LNCAP (cell line): ENCODE results near the gene EGLN1.

Experiments used
- TF ChIP-seq, protein P1 (sequence below): fragments of 450-650 bp; IDR thresholded peaks from 2 replicates; pipeline ENCODE4 v1.5.1; 2017; ENCODE audit warnings: mild to moderate bottlenecking

EGLN1 gene

DNA sequence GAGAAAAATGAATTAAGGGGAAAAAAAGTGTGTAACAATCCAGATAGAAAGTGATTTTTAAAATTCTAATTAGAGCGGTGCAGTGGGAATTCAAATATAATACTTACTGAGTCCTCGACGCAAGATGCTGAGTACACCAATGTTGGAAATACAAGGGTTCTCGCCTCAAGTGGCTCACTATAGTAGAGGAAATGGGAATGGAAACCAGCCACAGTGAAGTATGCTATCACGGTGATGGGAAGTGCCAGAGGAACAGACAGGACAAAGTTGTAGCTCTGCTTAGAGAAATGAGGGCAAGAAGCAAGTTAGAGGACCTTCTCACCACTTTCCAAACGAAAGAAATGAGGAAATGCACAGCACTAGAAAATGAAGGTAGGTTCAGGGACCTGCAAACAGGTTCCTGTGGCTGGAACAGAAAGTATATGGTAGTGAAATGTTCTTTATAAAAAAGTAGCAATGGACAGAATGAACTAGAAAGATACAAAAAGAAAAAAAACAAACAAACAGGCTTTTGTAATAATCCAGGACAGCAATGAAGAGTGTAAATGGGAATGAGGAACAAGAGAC is 13.5 kb downstream of the EGLN1 start:
- TF ChIP-seq, protein P1, sequence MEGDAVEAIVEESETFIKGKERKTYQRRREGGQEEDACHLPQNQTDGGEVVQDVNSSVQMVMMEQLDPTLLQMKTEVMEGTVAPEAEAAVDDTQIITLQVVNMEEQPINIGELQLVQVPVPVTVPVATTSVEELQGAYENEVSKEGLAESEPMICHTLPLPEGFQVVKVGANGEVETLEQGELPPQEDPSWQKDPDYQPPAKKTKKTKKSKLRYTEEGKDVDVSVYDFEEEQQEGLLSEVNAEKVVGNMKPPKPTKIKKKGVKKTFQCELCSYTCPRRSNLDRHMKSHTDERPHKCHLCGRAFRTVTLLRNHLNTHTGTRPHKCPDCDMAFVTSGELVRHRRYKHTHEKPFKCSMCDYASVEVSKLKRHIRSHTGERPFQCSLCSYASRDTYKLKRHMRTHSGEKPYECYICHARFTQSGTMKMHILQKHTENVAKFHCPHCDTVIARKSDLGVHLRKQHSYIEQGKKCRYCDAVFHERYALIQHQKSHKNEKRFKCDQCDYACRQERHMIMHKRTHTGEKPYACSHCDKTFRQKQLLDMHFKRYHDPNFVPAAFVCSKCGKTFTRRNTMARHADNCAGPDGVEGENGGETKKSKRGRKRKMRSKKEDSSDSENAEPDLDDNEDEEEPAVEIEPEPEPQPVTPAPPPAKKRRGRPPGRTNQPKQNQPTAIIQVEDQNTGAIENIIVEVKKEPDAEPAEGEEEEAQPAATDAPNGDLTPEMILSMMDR, result no peak

DNA sequence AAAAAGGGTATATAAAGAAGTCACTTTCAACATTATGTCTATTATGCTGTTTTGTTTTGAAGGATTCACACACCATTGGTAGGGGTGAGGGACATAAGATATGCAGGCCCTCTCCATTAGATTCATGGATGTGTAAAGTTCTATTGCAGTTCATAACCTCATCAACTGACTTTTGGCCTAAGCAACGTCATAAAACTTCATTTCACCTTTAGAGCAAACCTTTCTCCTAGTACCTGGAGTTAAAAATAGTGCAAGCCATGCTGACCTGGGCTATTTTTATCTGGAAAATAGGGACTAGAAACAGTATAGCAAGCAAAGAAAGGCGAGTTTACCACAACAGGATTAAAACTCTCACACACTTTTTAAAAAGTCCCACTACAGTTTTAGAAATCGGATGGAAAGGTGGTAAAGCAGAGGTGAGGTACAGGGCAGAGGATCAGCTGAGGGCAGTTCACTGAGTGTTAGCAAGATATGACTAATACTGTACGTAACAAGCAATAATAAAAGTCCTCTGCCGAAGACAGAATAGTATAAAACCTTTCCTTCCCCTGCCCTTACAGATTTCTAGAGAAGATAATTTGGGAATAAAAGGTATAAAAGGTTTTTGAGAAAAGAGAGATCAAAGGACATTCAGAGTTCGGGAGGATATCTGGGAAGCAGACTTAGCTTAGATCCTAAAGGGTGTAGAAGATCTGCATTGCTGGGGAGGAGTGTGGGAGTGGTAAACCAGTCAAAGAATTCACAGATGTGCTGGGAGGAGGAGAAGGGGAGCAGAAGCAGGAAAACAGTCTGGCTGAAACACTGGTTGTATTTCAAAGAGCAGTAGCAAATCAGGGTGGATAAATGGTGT is 14.3 kb downstream of the EGLN1 start:
- TF ChIP-seq, protein P1, result no peak

DNA sequence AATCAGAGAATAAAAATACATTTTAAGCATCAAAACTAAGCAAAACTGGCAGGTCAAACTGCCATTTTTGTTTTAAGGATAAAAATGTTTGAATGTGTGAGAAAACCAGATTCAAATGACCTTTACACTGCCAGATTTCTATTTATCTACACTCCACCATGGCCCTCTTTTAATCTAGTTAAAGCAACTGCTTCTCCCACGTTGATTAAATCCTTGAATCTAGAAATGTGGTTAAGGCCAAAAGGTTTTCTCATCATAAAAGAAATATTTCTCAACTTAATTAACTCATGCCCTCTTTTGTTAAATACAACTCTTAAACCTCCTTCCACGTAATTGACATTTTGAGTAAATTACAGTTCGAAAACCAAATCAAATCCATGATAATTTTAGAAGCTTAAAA is 15.0 kb downstream of the EGLN1 start:
- TF ChIP-seq, protein P1, result no peak

DNA sequence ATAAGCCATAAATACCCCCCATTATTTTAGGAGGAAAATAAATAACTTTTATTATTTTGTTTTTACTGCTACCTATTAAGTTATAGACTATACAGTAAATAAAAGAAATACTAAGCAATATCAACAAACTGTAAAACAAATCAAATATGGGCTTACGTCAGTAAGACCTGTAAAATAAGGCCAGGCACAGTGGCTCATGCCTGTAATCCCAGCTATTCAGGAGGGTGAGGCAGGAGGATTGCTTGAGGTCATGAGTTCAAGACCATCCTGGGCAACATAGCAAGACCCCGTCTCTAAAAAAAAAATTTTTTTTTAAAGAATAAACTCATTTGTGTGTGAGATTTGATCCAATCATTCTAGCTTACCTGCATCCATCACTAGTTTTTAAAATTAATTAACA is 17.8 kb downstream of the EGLN1 start:
- TF ChIP-seq, protein P1, result no peak

DNA sequence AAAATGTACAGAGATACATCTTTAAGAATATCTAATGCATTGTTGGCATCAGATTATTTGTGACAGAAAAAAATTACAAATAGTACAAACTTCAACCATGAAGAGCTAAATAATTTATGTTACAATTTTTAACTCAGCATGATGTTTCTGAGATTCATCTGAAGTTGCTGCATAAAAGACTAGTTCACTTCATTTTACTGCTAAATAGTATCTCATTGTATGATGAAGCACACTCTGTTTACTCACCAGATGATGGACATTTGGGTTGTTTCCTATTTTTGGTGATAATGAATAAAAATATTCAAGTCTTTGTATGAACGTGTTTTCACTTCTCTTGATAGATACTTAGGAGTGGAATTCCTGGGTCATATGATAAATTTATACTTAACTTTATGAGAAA is 20.6 kb downstream of the EGLN1 start:
- TF ChIP-seq, protein P1, result no peak

DNA sequence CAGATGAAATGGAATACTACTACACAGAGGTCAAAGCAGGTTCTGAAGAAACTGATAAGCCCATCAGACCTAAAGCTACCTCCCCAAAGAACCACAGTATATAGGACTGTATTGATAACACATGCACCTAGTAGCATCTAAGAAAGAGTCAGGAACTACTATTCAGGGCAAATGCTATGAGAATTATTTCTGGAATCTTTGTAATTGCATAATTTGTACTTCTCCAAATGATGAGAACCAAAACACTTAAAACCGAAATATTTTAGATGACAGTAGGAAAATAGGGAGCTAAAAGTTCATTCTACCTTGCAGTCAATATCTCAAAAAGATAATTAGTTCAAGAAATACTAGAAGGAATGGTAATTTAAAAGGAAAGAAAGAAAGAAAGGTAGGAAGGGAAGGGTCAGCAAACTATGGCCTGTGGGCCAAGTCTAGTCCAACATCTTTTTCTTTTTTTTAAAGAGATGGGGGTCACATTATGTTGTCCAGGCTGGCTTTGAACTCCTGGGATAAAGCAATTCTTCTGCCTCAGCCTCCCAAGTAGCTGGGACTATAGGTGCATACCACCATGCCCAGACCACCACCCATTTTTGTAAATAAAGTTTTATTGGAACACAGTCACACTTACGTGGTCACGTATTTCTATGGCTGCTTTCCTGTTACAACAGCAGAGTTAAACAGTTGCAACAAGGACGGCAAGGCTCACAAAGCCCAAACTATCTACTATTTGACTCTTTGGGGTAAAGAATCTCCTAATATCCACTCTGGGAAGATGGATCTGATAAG is 24.0 kb downstream of the EGLN1 start:
- TF ChIP-seq, protein P1, result no peak

DNA sequence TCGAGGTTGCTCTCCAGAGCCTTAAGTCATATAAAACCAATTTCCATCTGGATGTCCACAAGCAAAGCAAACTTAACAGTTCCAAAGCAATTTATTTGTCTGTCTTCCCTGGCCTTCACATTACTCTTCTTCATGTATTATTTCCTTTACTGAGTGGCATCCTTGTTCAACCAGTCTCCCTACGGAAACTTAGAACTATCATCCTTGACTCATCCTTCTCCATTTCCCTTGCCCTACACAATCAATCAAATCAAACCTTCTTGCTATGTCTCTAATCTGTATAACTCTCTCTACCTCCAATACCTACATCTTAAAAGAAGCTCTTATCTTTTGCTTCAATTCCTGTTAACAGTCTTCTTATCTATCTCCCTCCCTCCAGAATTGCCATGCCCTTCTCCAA is 25.4 kb downstream of the EGLN1 start:
- TF ChIP-seq, protein P1, result no peak
